ENCODE results near the gene KLK2. TPM values are rescaled to one million over a fixed set of nuclear protein-coding genes. Genes with fewer than 3 reads are reported as not detected.

KLK2 gene
- total RNA-seq, 1 experiment from 2014 or later: not detected

GRCh38 chr19:50851620-50852019 is 21.6 kb upstream of the KLK2 start:
- peaks cover 87% of the 10 kb centered on the region for H3K27me3 ChIP-seq (ENCODE audit: insufficient read depth, low read depth)
- no peak overlapping the region for H3K27ac ChIP-seq
- no peak overlapping the region for H3K4me3 ChIP-seq
- H3K9me3 ChIP-seq (ENCODE audit: insufficient read depth, low read depth): no peaks in the 10 kb centered on the region
- DNase-seq: no peak
- no peaks in the 10 kb centered on the region; the same call in 1 of the 2 replicates for H4K20me1 ChIP-seq (ENCODE audit: insufficient read depth)
- H3F3A ChIP-seq (ENCODE audit: insufficient read depth, low read depth): no peaks in the 10 kb centered on the region
- intact Hi-C loops (cut with micrococcal nuclease; ENCODE audit: unreplicated experiment): no loop called here
- POLR2A ChIA-PET (ENCODE audit: unreplicated experiment): no interaction called here
- H3K36me3 ChIP-seq (ENCODE audit: low read depth): no peaks in the 10 kb centered on the region
- CTCF ChIA-PET: no interaction called here
- no peaks in the 10 kb centered on the region for H3K79me2 ChIP-seq (ENCODE audit: low read depth)
- H3K4me2 ChIP-seq: no peak overlapping the region
- H3K9me2 ChIP-seq (ENCODE audit: insufficient read depth): no peaks in the 10 kb centered on the region
- H2AFZ ChIP-seq: no peak overlapping the region
- no peaks in the 10 kb centered on the region for H3K4me1 ChIP-seq (replicated peaks; ENCODE audit: insufficient read depth)
- TF ChIP-seq CTCF (conservative IDR thresholded peaks at IDR 0.05): no peak
- TF ChIP-seq EZH2 (IDR thresholded peaks at IDR 0.05; ENCODE audit: low read depth): no peak
- BruUV-seq (replicated peaks): no TSS peak

GRCh38 chr19:50854636-50855410 is 18.4 kb upstream of the KLK2 start, which contains the start of gene KLK3:
Gene KLK3 (plus strand): TSS chr19:50854915. CDS start chr19:50854956, 41 bp downstream.
- Histone ChIP-seq H3F3A (ENCODE audit: insufficient read depth, low read depth) (no peaks in the 10 kb centered on the region), H3K4me2 (no peak within 1 kb of the TSS), H3K4me1 (replicated peaks; ENCODE audit: insufficient read depth) (no peaks in the 10 kb centered on the region), H2AFZ (no peak within 1 kb of the TSS), H3K27me3 (ENCODE audit: insufficient read depth, low read depth) (peaks cover 98% of the 10 kb centered on the region), H3K36me3 (ENCODE audit: low read depth) (no peaks in the 10 kb centered on the region), H4K20me1 (ENCODE audit: insufficient read depth) (no peaks in the 10 kb centered on the region), H3K79me2 (ENCODE audit: low read depth) (no peaks in the 10 kb centered on the region), H3K4me3 (no peak within 1 kb of the TSS), H3K27ac (no peak within 1 kb of the TSS), H3K9me3 (ENCODE audit: insufficient read depth, low read depth) (no peaks in the 10 kb centered on the region), H3K9me2 (ENCODE audit: insufficient read depth) (no peaks in the 10 kb centered on the region)
- intact Hi-C loops (cut with micrococcal nuclease; ENCODE audit: unreplicated experiment): no loop called here
- BruUV-seq (replicated peaks): no TSS peak
- CTCF ChIA-PET: no interaction called here
- DNase-seq: no peak
- TF ChIP-seq EZH2 (IDR thresholded peaks at IDR 0.05; ENCODE audit: low read depth): no peak
- TF ChIP-seq CTCF (conservative IDR thresholded peaks at IDR 0.05): no peak
- POLR2A ChIA-PET (ENCODE audit: unreplicated experiment): no interaction called here

- CTCF ChIA-PET: no interaction called here
- peaks cover 96% of the 10 kb centered on the region for H3K27me3 ChIP-seq (ENCODE audit: insufficient read depth, low read depth)
- no peak overlapping the region for H2AFZ ChIP-seq
- POLR2A ChIA-PET (ENCODE audit: unreplicated experiment): no interaction called here
- no peaks in the 10 kb centered on the region for H3K4me1 ChIP-seq (replicated peaks; ENCODE audit: insufficient read depth)
- intact Hi-C loops (cut with micrococcal nuclease; ENCODE audit: unreplicated experiment): no loop called here
- no peak for DNase-seq
- H3K9me2 ChIP-seq (ENCODE audit: insufficient read depth): no peaks in the 10 kb centered on the region
- H3K79me2 ChIP-seq (ENCODE audit: low read depth): no peaks in the 10 kb centered on the region
- no peak overlapping the region for H3K27ac ChIP-seq
- TF ChIP-seq CTCF (conservative IDR thresholded peaks at IDR 0.05) (no peak), EZH2 (IDR thresholded peaks at IDR 0.05; ENCODE audit: low read depth) (no peak)
- BruUV-seq (replicated peaks): no TSS peak
- no peak overlapping the region for H3K4me3 ChIP-seq
- H3F3A ChIP-seq (ENCODE audit: insufficient read depth, low read depth): no peaks in the 10 kb centered on the region
- H4K20me1 ChIP-seq (ENCODE audit: insufficient read depth): no peaks in the 10 kb centered on the region
- H3K36me3 ChIP-seq (ENCODE audit: low read depth): no peaks in the 10 kb centered on the region
- no peaks in the 10 kb centered on the region; the same call in 1 of the 2 replicates for H3K9me3 ChIP-seq (ENCODE audit: insufficient read depth, low read depth)
- H3K4me2 ChIP-seq: no peak overlapping the region
These were observed 15.9 kb upstream of the KLK2 start for GRCh38 chr19:50857366-50857765.
